ENCODE data around the gene RWDD3.

Gene RWDD3

DNA sequence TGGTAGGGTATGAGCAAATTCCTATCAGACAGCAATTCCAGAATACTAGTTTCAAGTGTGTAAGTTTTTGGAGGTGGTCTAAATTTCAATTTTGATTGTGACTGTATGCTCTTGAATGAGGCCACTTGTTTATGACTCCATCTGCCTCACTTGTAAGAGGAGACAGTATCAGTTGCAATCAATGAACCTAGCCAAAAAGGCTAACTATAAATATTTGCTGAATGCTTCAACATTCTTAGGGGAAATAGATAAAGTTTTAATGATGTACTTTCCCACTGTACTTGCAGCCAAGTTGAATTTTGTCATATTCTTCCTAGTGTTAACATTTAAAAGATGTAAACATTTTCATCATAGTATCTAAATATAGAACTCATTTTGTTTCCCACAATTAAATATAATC lies 32.1 kb upstream of the RWDD3 start:
- Histone ChIP-seq H3K4me3 (ENCODE audit: low read depth, low read length) (no peak overlapping the region), H3K4me1 (no peaks in the 10 kb centered on the region), H3K27me3 (no peaks in the 10 kb centered on the region), H3K9me3 (no peaks in the 10 kb centered on the region), H3K36me3 (no peaks in the 10 kb centered on the region)
- TF ChIP-seq, protein P1, sequence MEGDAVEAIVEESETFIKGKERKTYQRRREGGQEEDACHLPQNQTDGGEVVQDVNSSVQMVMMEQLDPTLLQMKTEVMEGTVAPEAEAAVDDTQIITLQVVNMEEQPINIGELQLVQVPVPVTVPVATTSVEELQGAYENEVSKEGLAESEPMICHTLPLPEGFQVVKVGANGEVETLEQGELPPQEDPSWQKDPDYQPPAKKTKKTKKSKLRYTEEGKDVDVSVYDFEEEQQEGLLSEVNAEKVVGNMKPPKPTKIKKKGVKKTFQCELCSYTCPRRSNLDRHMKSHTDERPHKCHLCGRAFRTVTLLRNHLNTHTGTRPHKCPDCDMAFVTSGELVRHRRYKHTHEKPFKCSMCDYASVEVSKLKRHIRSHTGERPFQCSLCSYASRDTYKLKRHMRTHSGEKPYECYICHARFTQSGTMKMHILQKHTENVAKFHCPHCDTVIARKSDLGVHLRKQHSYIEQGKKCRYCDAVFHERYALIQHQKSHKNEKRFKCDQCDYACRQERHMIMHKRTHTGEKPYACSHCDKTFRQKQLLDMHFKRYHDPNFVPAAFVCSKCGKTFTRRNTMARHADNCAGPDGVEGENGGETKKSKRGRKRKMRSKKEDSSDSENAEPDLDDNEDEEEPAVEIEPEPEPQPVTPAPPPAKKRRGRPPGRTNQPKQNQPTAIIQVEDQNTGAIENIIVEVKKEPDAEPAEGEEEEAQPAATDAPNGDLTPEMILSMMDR (IDR thresholded peaks at IDR 0.05; ENCODE audit: low read depth, low read length): no peak
- DNase-seq: no peak

DNA sequence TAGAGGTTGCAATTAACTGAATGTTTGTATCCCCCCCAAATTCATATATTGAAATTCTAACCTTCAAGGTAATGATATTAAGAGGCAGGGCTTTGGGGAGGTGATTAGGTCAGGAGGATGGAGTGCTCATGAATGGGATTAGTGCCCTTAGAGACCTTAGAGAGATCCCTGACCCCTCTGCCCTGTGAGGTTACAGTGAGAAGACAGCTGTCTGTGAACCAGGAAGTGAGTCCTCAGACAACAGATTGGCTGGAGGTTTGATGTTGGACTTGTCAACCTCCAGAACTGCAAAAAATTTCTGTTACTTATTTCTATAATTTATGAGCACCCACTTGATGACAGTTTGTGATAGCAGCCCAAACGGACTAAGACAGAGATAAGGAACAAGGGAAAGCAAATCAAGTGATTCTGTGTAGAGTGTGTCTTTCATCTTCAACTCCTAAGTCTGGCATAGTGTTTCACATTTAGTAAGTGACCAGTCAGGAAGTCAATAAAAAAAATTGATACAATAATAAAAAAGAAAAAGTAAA lies 30.0 kb upstream of the RWDD3 start:
- no peaks in the 10 kb centered on the region for H3K4me1 ChIP-seq
- no peaks in the 10 kb centered on the region for H3K9me3 ChIP-seq
- TF ChIP-seq, protein P1 (IDR thresholded peaks at IDR 0.05; ENCODE audit: low read depth, low read length): no peak
- no peaks in the 10 kb centered on the region for H3K27me3 ChIP-seq
- no peak overlapping the region for H3K4me3 ChIP-seq (ENCODE audit: low read depth, low read length)
- no peak for DNase-seq
- no peaks in the 10 kb centered on the region for H3K36me3 ChIP-seq

DNA sequence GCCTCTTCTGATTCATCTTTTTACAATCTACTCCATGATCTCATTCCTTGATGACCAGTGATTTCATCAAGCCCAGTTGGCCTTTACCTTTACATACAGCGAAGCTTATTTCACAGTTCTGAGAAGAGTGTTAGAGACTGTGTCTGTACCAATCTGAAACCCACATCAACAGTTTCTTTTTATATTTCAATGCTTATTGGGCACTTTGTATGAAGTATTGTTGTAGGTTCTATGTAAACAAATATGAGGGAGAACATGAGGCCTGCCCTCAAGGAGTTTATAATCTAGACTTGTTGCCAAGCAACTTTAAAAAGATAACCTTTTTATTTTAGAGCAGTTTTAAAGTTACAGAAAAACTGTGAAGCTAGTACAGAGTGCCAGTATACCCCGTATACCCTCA lies 27.5 kb upstream of the RWDD3 start:
- no peak for DNase-seq
- Histone ChIP-seq H3K27me3 (no peaks in the 10 kb centered on the region), H3K36me3 (no peaks in the 10 kb centered on the region), H3K4me1 (no peaks in the 10 kb centered on the region), H3K4me3 (ENCODE audit: low read depth, low read length) (no peak overlapping the region), H3K9me3 (no peaks in the 10 kb centered on the region)
- TF ChIP-seq, protein P1 (IDR thresholded peaks at IDR 0.05; ENCODE audit: low read depth, low read length): no peak

DNA sequence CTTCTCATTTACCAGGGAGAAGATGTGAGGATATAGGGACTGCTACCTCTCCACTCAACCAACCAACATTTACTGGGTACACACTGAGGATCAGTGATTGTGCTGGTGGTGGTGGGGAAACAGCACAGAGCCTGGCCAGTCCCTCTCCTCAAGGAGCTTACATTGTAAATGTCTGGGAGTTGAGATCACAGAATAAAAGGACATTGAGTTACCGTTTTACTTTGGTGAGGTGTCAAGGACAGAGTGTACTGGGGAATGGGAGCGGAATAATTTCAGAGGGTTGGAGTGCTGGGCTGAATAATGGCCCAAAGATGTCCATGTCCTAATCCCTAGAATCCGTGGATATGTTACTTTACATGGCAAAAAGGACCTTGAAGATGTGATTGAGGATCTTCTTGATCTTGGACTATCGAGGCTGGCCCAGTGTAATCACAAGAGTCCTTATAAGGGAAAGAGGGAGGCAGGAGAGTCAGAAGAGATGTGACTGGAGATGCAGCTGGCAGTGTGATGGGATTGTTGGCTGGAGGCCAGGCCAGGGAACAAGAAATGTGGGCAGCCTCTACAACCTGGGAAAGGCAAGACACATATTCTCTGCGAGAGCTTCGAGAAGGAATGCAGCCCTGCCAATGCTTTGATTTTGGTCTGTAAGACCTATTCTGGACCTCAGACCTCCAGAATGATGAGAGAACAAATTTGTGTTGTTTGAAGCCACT lies 26.6 kb upstream of the RWDD3 start:
- peak; percentile 67 for DNase-seq
- H3K9me3 ChIP-seq: no peaks in the 10 kb centered on the region
- TF ChIP-seq, protein P1 (IDR thresholded peaks at IDR 0.05; ENCODE audit: low read depth, low read length): no peak
- H3K4me1 ChIP-seq: no peaks in the 10 kb centered on the region
- H3K4me3 ChIP-seq (ENCODE audit: low read depth, low read length): no peak overlapping the region
- H3K27me3 ChIP-seq: no peaks in the 10 kb centered on the region
- no peaks in the 10 kb centered on the region for H3K36me3 ChIP-seq

DNA sequence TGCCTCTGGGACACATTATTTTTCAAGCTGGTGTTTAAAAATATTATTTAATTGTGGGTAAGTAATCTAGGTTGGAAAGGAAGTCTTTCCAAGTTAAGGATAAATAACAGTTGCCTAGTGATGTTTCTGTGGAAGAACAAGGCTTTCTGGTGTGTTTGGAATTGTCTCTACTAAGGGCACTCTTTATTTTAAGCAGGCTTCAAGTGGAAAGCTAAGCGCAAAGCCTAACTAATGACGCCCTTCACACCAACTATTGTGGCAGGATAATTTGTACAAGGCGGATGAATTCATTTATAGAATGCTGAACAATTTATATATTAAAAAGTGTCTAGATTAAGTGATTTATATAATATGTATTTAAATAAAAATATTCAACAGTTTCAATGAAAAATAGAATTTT lies 25.1 kb upstream of the RWDD3 start:
- TF ChIP-seq, protein P1 (IDR thresholded peaks at IDR 0.05; ENCODE audit: low read depth, low read length): no peak
- Histone ChIP-seq H3K9me3 (no peaks in the 10 kb centered on the region), H3K36me3 (no peaks in the 10 kb centered on the region), H3K27me3 (no peaks in the 10 kb centered on the region), H3K4me1 (no peaks in the 10 kb centered on the region), H3K4me3 (ENCODE audit: low read depth, low read length) (no peak overlapping the region)
- DNase-seq: no peak

DNA sequence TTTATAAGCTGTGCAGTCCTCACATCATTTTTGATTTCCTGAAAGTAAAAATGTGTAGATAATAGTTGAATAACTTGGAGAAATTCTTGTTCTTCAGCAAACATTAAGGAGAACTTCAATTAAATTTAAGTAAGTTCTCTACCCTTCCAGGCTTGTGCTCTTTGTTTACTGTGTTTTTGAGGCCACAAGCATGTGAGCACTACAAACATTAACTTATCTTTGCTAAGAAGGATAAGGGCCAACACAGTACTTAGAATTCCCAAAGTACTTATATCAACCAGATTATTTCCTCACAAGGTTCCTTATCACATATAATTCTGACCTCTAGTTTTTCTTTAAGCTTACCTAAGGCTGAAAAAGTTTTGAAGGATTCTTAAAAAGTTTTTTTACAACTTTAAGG lies 24.7 kb upstream of the RWDD3 start:
- Histone ChIP-seq H3K9me3 (no peaks in the 10 kb centered on the region), H3K4me1 (no peaks in the 10 kb centered on the region), H3K4me3 (ENCODE audit: low read depth, low read length) (no peak overlapping the region), H3K36me3 (no peaks in the 10 kb centered on the region), H3K27me3 (no peaks in the 10 kb centered on the region)
- DNase-seq: no peak
- TF ChIP-seq, protein P1 (IDR thresholded peaks at IDR 0.05; ENCODE audit: low read depth, low read length): no peak
